ENCODE data around the gene SPTB.
"Not testable (repeated sequence)": the region's sequence is repeated elsewhere in the genome, so short reads cannot be mapped to it uniquely, and the experiment has no call there.

Gene SPTB

DNA sequence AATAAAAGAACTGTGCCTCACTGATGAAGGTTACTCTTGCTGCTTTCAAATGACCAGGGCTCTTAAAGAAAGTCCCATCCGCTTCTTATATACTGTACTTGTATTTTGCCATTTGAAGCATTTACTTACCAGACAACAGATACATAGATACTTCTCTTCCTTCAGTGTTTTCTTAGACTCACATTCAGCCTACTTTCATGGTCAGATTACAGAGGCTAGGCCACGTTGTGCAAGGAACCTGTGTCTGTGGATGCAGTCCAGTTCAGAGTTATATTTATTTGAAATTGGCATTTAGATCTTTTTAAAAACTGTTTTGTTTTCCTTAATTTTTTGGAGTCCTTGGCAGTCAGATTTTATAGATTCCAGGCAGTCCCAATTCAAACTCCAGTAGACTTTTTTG is 40.8 kb upstream of the SPTB start:
- no peak overlapping the region for H3K4me3 ChIP-seq (ENCODE audit: low read depth, low read length)
- DNase-seq (ENCODE audit: low read depth), result no peak
- TF ChIP-seq, protein P1, sequence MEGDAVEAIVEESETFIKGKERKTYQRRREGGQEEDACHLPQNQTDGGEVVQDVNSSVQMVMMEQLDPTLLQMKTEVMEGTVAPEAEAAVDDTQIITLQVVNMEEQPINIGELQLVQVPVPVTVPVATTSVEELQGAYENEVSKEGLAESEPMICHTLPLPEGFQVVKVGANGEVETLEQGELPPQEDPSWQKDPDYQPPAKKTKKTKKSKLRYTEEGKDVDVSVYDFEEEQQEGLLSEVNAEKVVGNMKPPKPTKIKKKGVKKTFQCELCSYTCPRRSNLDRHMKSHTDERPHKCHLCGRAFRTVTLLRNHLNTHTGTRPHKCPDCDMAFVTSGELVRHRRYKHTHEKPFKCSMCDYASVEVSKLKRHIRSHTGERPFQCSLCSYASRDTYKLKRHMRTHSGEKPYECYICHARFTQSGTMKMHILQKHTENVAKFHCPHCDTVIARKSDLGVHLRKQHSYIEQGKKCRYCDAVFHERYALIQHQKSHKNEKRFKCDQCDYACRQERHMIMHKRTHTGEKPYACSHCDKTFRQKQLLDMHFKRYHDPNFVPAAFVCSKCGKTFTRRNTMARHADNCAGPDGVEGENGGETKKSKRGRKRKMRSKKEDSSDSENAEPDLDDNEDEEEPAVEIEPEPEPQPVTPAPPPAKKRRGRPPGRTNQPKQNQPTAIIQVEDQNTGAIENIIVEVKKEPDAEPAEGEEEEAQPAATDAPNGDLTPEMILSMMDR (IDR thresholded peaks at IDR 0.05; ENCODE audit: insufficient read depth, low read depth, low read length, missing control alignments), result no peak

GRCh38 chr14:64919618-64920017 is 39.9 kb upstream of the SPTB start:
- TF ChIP-seq, protein P1 (IDR thresholded peaks at IDR 0.05; ENCODE audit: insufficient read depth, low read depth, low read length, missing control alignments), result no peak
- no peak for DNase-seq (ENCODE audit: low read depth)
- H3K4me3 ChIP-seq (ENCODE audit: low read depth, low read length), result no peak overlapping the region

DNA sequence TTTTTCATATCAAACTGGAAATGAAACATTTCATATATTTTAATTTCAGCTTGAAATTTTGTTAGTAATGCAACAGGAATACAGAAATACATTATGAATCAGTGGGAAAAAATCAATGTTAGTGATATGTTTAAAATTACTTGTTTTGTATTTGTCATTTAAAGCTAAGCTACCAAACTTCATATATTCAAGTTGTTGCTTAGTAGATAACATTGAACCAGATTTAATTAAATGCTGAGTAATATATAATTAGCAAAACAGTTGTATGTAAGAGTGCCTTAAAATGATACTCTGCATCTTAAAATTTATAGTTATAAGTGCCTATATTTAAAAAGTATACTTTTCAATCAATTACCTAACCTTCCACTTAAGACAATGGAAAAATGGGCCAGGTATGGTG is 39.5 kb upstream of the SPTB start:
- no peak overlapping the region for H3K4me3 ChIP-seq (ENCODE audit: low read depth, low read length)
- TF ChIP-seq, protein P1 (IDR thresholded peaks at IDR 0.05; ENCODE audit: insufficient read depth, low read depth, low read length, missing control alignments), result no peak
- DNase-seq (ENCODE audit: low read depth), result no peak

DNA sequence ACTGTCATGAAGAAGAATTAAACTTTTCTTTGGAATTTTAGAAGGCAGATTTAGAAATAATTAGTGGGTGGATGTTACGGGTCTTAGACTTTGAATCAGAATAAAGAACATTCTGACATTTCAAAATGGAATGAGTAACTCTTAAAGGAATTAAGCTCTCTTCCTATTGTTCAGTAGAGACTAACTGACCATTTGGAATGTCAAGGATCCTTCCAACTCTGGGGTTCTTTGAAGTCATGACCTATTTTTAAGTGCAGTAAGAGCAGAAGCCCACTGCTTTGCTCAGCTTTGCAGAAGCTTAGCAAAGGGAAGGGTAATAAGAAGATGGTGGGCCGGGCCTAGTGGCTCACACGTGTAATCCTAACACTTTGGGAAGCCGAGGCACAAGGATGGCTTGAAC is 38.5 kb upstream of the SPTB start:
- no peak for DNase-seq (ENCODE audit: low read depth)
- TF ChIP-seq, protein P1 (IDR thresholded peaks at IDR 0.05; ENCODE audit: insufficient read depth, low read depth, low read length, missing control alignments), result no peak
- no peak overlapping the region for H3K4me3 ChIP-seq (ENCODE audit: low read depth, low read length)

DNA sequence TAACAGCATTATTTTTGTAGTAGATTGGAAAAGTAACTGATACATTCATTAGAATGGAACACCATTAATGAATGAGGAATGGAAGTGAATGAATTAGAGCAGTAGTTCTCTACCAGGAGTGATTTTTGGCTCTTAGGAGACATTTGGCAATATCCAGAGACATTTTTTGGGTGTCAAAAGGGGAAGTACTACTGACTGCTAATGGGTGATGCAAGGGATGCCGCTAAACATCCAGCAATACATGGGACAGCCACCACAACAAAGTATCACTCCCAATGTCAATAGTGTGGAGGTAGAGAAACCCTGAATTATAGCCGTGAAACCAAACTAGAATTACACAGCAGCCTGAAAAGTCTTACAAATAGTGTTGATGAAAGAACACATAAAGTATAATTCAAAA is 36.1 kb upstream of the SPTB start:
- peak overlapping the region; percentile 96 for H3K4me3 ChIP-seq (ENCODE audit: low read depth, low read length)
- DNase-seq (ENCODE audit: low read depth), result no peak
- TF ChIP-seq, protein P1 (IDR thresholded peaks at IDR 0.05; ENCODE audit: insufficient read depth, low read depth, low read length, missing control alignments), result no peak

DNA sequence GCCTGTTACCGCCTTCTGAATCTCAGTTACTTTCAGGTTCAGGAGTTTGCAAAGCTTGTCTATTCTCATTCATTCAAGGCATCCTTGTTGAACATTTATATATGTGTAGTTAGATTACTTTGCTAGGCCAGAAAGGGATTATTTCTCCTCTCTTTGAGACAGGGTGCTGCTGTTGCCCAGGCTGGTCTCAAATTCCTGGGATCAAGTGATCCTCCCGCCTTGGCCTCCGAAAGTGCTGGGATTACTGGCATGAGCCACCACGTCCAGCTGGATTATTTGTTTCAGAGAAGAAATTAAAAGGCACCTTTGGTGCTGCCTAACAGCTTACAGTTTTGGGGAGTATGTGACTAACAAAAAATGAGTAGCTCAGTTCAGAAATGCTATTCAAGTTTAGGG is 35.3 kb upstream of the SPTB start:
- peak overlapping the region; percentile 96 for H3K4me3 ChIP-seq (ENCODE audit: low read depth, low read length)
- TF ChIP-seq, protein P1 (IDR thresholded peaks at IDR 0.05; ENCODE audit: insufficient read depth, low read depth, low read length, missing control alignments), result no peak
- DNase-seq (ENCODE audit: low read depth), result no peak

- DNase-seq (ENCODE audit: low read depth), result peak; percentile 97
- H3K4me3 ChIP-seq (ENCODE audit: low read depth, low read length), result peak within 1 kb of the TSS; percentile 96
- TF ChIP-seq, protein P1 (IDR thresholded peaks at IDR 0.05; ENCODE audit: insufficient read depth, low read depth, low read length, missing control alignments), result no peak
Measured at GRCh38 chr14:64914237-64915028, 34.7 kb upstream of the SPTB start, which contains the start of gene CHURC1. CHURC1 (plus strand) TSS chr14:64914455; CDS start chr14:64914496, 41 bp downstream.

DNA sequence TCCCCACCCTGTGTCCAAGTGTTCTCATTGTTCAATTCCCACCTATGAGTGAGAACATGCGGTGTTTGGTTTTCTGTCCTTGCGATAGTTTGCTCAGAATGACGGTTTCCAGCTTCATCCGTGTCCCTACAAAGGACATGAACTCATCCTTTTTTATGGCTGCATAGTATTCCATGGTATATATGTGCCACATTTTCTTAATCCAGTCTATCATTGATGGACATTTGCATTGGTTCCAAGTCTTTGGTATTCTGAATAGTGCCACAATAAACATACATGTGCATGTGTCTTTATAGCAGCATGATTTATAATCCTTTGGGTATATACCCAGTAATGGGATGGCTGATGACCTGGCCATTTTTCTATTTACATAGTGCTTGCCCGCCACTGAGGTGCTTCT is 33.8 kb upstream of the SPTB start:
- peak overlapping the region; percentile 96; the same call in 1 of the 2 replicates for H3K4me3 ChIP-seq (ENCODE audit: low read depth, low read length)
- DNase-seq (ENCODE audit: low read depth), result not testable (repeated sequence)

Measured in GM12865 (cell line).